ENCODE results near the gene CRY2. TPM values are rescaled to one million over a fixed set of nuclear protein-coding genes. Genes with fewer than 3 reads are reported as not detected.
"Not testable (repeated sequence)": the region's sequence is repeated elsewhere in the genome, so short reads cannot be mapped to it uniquely, and the experiment has no call there.

The CRY2 gene
- total RNA-seq, 1 donor, result 70.9 TPM

GRCh38 chr11:45827123-45827522 is 20.2 kb upstream of the CRY2 start:
- Histone ChIP-seq H3K9me3 (ENCODE audit: low read depth, low read length) (no peaks in the 10 kb centered on the region), H3K4me1 (ENCODE audit: insufficient read depth, low read length) (no peaks in the 10 kb centered on the region), H3K27me3 (ENCODE audit: insufficient read depth, low read length) (peaks cover 12% of the 10 kb centered on the region), H3K4me3 (ENCODE audit: low read length) (no peak overlapping the region)

GRCh38 chr11:45828996-45829395 is 18.3 kb upstream of the CRY2 start:
- Histone ChIP-seq H3K4me1 (ENCODE audit: insufficient read depth, low read length) (no peaks in the 10 kb centered on the region), H3K9me3 (ENCODE audit: low read depth, low read length) (no peaks in the 10 kb centered on the region), H3K4me3 (ENCODE audit: low read length) (no peak overlapping the region), H3K27me3 (ENCODE audit: insufficient read depth, low read length) (peaks cover 12% of the 10 kb centered on the region)

DNA sequence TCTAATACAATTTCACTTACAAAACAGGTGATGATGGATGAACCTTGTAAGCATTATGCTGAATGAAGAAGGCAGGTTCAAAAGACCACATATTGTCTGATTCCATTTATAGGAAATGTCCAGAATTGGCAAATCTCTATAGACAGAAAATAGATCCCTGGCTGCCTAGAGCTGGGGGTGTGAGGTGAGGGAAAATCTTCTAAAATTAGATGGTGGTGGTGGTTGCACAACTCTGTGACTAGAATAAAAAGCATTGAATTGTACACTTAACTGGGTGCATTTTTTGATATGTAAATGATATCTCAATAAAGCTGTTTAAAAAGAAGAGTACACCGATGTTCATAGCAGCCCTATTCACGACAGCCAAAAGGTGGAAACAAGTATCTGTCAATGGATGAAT is 16.7 kb upstream of the CRY2 start:
- Histone ChIP-seq H3K4me1 (ENCODE audit: insufficient read depth, low read length) (peaks cover 7% of the 10 kb centered on the region), H3K27me3 (ENCODE audit: insufficient read depth, low read length) (peaks cover 12% of the 10 kb centered on the region), H3K4me3 (ENCODE audit: low read length) (no peak overlapping the region)

GRCh38 chr11:45832811-45833441 is 14.3 kb upstream of the CRY2 start:
- H3K4me1 ChIP-seq (ENCODE audit: insufficient read depth, low read length), result peaks cover 7% of the 10 kb centered on the region
- H3K27me3 ChIP-seq (ENCODE audit: insufficient read depth, low read length), result peaks cover 4% of the 10 kb centered on the region
- H3K4me3 ChIP-seq (ENCODE audit: low read length), result no peak overlapping the region
- H3K9me3 ChIP-seq (ENCODE audit: low read depth, low read length), result no peaks in the 10 kb centered on the region

More for the DNA sequence above, 16.7 kb upstream of the CRY2 start:
- H3K9me3 ChIP-seq (ENCODE audit: low read depth, low read length), result no peaks in the 10 kb centered on the region

- H3K9me3 ChIP-seq (ENCODE audit: low read depth, low read length), result no peaks in the 10 kb centered on the region
- no peak overlapping the region for H3K4me3 ChIP-seq (ENCODE audit: low read length)
- H3K27me3 ChIP-seq (ENCODE audit: insufficient read depth, low read length), result no peaks in the 10 kb centered on the region
- H3K4me1 ChIP-seq (ENCODE audit: insufficient read depth, low read length), result peaks cover 7% of the 10 kb centered on the region
Measured at GRCh38 chr11:45833761-45834160, 13.5 kb upstream of the CRY2 start.

DNA sequence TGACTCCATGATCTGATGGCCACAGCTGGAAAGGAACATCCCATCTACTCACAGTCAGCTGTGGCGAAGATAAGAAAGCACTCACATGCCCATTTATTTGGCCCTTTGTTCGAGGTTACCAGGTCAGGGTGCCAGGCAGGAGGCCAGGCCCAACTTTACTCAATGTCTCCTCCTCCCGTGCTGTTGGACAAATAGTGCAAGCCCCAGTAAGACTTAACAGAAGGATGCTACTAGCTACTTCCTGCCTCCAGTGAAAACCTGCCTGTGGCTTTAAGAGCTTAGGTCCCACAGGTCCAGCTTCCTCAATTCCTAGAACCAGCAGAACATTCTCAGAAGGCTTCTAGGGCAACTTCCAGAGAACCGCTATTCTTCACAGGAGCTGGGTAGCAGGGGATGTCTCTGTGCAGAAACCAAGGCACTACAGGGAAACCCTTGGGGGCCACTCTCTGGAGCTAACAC is 12.9 kb upstream of the CRY2 start:
- Histone ChIP-seq H3K9me3 (ENCODE audit: low read depth, low read length) (no peaks in the 10 kb centered on the region), H3K4me3 (ENCODE audit: low read length) (no peak overlapping the region), H3K27me3 (ENCODE audit: insufficient read depth, low read length) (no peaks in the 10 kb centered on the region), H3K4me1 (ENCODE audit: insufficient read depth, low read length) (peaks cover 7% of the 10 kb centered on the region)

GRCh38 chr11:45839204-45839603 is 8.1 kb upstream of the CRY2 start:
- Histone ChIP-seq H3K27me3 (ENCODE audit: insufficient read depth, low read length) (no peaks in the 10 kb centered on the region), H3K9me3 (ENCODE audit: low read depth, low read length) (no peaks in the 10 kb centered on the region), H3K4me3 (ENCODE audit: low read length) (no peak overlapping the region), H3K4me1 (ENCODE audit: insufficient read depth, low read length) (peaks cover 12% of the 10 kb centered on the region)

DNA sequence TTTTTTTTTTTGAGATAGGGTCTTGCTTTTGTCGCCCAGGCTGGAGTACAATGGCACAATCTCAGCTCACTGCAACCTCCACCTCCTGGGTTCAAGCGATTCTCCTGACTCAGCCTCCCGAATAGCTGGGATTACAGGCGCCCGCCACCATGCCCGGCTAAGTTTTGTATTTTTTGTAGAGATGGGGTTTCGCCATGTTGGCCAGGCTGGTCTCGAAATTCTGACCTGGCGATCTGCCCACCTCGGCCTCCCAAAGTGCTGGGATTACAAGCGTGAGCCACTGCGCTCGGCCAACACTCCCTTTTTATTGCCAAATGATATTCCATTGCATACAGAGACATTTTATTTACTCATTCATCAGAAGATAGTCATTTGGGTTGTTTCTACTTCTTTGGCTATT is 7.0 kb upstream of the CRY2 start:
- not testable (repeated sequence) for H3K9me3 ChIP-seq (ENCODE audit: low read depth, low read length); H3K4me1 ChIP-seq (ENCODE audit: insufficient read depth, low read length)

DNA sequence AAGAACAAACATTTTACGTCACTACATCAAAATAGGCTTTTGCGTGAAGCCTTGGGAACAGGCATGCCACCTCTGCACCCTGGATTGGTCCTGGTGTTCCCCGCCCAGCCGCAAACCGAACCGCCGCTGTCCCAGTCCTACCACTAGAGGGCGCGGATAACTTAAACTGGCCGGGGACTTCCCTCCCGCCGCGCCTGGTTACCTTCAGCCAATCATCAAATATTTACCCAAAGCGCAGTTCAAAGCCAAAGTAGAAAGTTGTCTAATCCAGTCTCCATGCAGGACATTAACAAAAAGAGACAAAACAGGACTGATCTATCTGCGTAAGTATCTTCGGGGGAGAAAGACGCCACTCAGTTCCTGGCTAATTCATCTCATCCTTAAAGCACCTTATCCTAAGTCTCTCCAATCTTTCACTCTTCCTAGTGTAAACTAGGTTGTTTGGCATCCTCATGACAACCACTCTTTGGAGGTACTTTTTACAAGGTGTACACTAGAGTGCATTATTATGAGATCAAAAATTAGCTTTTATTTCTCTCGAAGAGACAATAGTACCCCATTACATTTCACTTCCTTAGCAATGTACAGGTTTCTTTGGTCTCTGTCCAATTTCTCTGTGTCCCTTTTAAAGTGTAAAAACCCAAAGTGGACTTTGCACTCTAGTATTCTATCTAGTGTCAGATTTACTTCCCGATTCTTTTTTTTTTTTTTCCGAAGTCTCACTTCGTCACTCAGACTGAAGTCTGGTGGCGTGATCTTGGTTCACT is 3.9 kb upstream of the CRY2 start:
- no peak overlapping the region for H3K4me3 ChIP-seq (ENCODE audit: low read length)
- no peaks in the 10 kb centered on the region for H3K9me3 ChIP-seq (ENCODE audit: low read depth, low read length)
- peaks cover 21% of the 10 kb centered on the region for H3K4me1 ChIP-seq (ENCODE audit: insufficient read depth, low read length)

More for the DNA sequence above, 7.0 kb upstream of the CRY2 start:
- H3K4me3 ChIP-seq (ENCODE audit: low read length); H3K27me3 ChIP-seq (ENCODE audit: insufficient read depth, low read length): not testable (repeated sequence)

GRCh38 chr11:45844822-45845578 is 2.3 kb upstream of the CRY2 start:
- no peak overlapping the region for H3K4me3 ChIP-seq (ENCODE audit: low read length)
- no peaks in the 10 kb centered on the region for H3K9me3 ChIP-seq (ENCODE audit: low read depth, low read length)
- H3K4me1 ChIP-seq (ENCODE audit: insufficient read depth, low read length), result peaks cover 36% of the 10 kb centered on the region
- no peaks in the 10 kb centered on the region for H3K27me3 ChIP-seq (ENCODE audit: insufficient read depth, low read length)

More for the DNA sequence above, 3.9 kb upstream of the CRY2 start:
- H3K27me3 ChIP-seq (ENCODE audit: insufficient read depth, low read length), result no peaks in the 10 kb centered on the region

GRCh38 chr11:45846174-45846675 is 1.1 kb upstream of the CRY2 start:
- Histone ChIP-seq H3K27me3 (ENCODE audit: insufficient read depth, low read length) (no peaks in the 10 kb centered on the region), H3K9me3 (ENCODE audit: low read depth, low read length) (no peaks in the 10 kb centered on the region), H3K4me3 (ENCODE audit: low read length) (no peak overlapping the region), H3K4me1 (ENCODE audit: insufficient read depth, low read length) (peaks cover 42% of the 10 kb centered on the region)

GRCh38 chr11:45847911-45848316 is 639 bp downstream of the CRY2 start:
- Histone ChIP-seq H3K4me1 (ENCODE audit: insufficient read depth, low read length) (peaks cover 51% of the 10 kb centered on the region), H3K27me3 (ENCODE audit: insufficient read depth, low read length) (no peaks in the 10 kb centered on the region), H3K4me3 (ENCODE audit: low read length) (peak overlapping the region; percentile 85), H3K9me3 (ENCODE audit: low read depth, low read length) (no peaks in the 10 kb centered on the region)

- H3K27me3 ChIP-seq (ENCODE audit: insufficient read depth, low read length), result no peaks in the 10 kb centered on the region
- peaks cover 46% of the 10 kb centered on the region for H3K4me1 ChIP-seq (ENCODE audit: insufficient read depth, low read length)
- H3K9me3 ChIP-seq (ENCODE audit: low read depth, low read length), result no peaks in the 10 kb centered on the region
- no peak overlapping the region for H3K4me3 ChIP-seq (ENCODE audit: low read length)
Measured at GRCh38 chr11:45848654-45849081, 1.4 kb downstream of the CRY2 start.

DNA sequence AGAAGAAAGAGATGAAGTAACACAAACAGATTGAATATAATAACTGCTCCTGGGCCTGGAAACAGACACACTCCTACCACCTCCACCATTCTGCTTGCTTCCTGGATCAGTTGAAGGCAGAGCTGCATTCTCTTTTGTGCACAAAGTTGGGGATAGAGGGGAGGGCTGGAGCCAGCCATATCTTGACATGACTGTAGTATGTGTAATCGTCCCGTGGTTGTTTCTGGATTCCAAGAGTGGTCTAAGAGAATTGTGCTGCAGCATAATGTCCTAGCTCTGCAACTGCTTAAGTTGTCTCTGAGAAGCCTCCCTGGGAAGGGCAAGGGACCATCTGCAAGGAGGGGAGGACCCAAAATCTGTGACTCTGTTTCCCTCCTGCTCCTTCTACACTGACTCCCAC is 3.2 kb downstream of the CRY2 start:
- Histone ChIP-seq H3K4me1 (ENCODE audit: insufficient read depth, low read length) (peaks cover 46% of the 10 kb centered on the region), H3K27me3 (ENCODE audit: insufficient read depth, low read length) (no peaks in the 10 kb centered on the region), H3K4me3 (ENCODE audit: low read length) (no peak overlapping the region), H3K9me3 (ENCODE audit: low read depth, low read length) (no peaks in the 10 kb centered on the region)

- H3K9me3 ChIP-seq (ENCODE audit: low read depth, low read length), result no peaks in the 10 kb centered on the region
- no peak overlapping the region for H3K4me3 ChIP-seq (ENCODE audit: low read length)
- no peaks in the 10 kb centered on the region for H3K27me3 ChIP-seq (ENCODE audit: insufficient read depth, low read length)
- H3K4me1 ChIP-seq (ENCODE audit: insufficient read depth, low read length), result peaks cover 45% of the 10 kb centered on the region
Measured at GRCh38 chr11:45851228-45851627, 4.0 kb downstream of the CRY2 start.

All from mononuclear cell (primary cell).